Lung (tissue), 12 donors: ENCODE results near the gene UCHL1. TPM values are rescaled to one million over a fixed set of nuclear protein-coding genes. Genes with fewer than 3 reads are reported as not detected.
A peak's percentile ranks its signal among the peaks of the same experiment; 100 is the strongest.

Source experiments
- ATAC-seq: fragments of 200-7000 bp; cut with Tn5 transposase; one replicate; pipeline ENCODE4 v1.9.1; 2020; ENCODE audit warnings: moderate number of reproducible peaks; ENCODE audit not compliant: insufficient read depth, low FRiP score
- DNase-seq, 3 donors: peaks; one replicate each; pipeline ENCODE4 v3.0.0-alpha.2; 2013 to 2017
- H3K27ac ChIP-seq, 2 donors: one replicate each; pipeline ENCODE4 v1.5.1; 2013; ENCODE audit warnings: mild to moderate bottlenecking in 2 of 2, moderate library complexity in 2 of 2, control low read depth in 1 of 2, inconsistent platforms in 1 of 2, low read depth in 1 of 2, low read length in 1 of 2
- H3K27me3 ChIP-seq, 3 donors: one replicate each; pipeline ENCODE4 v1.5.1; 2013; ENCODE audit warnings: low read length in 2 of 3; ENCODE audit not compliant: control insufficient read depth in 3 of 3, insufficient read depth in 3 of 3
- H3K36me3 ChIP-seq, 4 donors: one replicate each; pipeline ENCODE4 v1.5.1; 2013; ENCODE audit warnings: low read length in 4 of 4, mild to moderate bottlenecking in 1 of 4, moderate library complexity in 1 of 4; ENCODE audit not compliant: control insufficient read depth in 4 of 4, insufficient read depth in 4 of 4
- H3K4me1 ChIP-seq, 5 donors: one replicate each; pipeline ENCODE4 v1.5.1; 2013; ENCODE audit warnings: low read length in 5 of 5, mild to moderate bottlenecking in 2 of 5, moderate library complexity in 1 of 5; ENCODE audit not compliant: control insufficient read depth in 5 of 5, insufficient read depth in 5 of 5
- H3K4me3 ChIP-seq: one replicate; pipeline ENCODE4 v1.5.1; 2013; ENCODE audit warnings: mild to moderate bottlenecking, control low read depth, moderate library complexity
- H3K9ac ChIP-seq, 2 donors: one replicate each; pipeline ENCODE4 v1.5.1; 2013; ENCODE audit warnings: low read length in 2 of 2, control low read depth in 1 of 2; ENCODE audit not compliant: insufficient read depth in 1 of 2
- H3K9me3 ChIP-seq, 4 donors: one replicate each; pipeline ENCODE4 v1.5.1; 2013; ENCODE audit warnings: low read length in 3 of 4, mild to moderate bottlenecking in 1 of 4, moderate library complexity in 1 of 4; ENCODE audit not compliant: control insufficient read depth in 4 of 4, insufficient read depth in 3 of 4
- CTCF ChIP-seq: IDR thresholded peaks from 2 replicates; pipeline ENCODE4 v1.5.1; 2012; ENCODE audit warnings: mild to moderate bottlenecking; ENCODE audit errors: control extremely low read depth, extremely low read depth
- WGBS, 2 donors: extraction: QIAGEN DNeasy Blood & Tissue Kit; methylation state at CpG; one replicate each; pipeline ENCODE4 v1.1.7; 2013; 5-methylcytosine and 5-hydroxymethylcytosine counted together
- polyA plus RNA-seq, 2 donors: library from polyadenylated mRNA; stranded (reverse); fragments of 200-250 nt; gene quantifications; one replicate each; pipeline ENCODE4 v1.2.1, GENCODE V29; 2013
- total RNA-seq, 2 donors: library from RNA; depleted of rRNA in 1 of 2; stranded (reverse); fragments of >200 nt in 1 of 2; gene quantifications; one replicate each; pipeline ENCODE4 v1.2.1, GENCODE V29; 2014 to 2021
- donor health status: control.
- donor health status: control.
- donor health status: Bipolar disorder and iron deficiency.
- donor health status: healthy.
- donor health status: DM: yes; HTN: yes; CAD: no.

UCHL1 gene
- total and polyA plus RNA-seq, 4 donors = 6.9 to 38.2 (median 13.5) TPM

- H3K9ac ChIP-seq = peak overlapping the region; percentile 84 to 86
Measured at GRCh38 chr4:41217374-41217773, 39.4 kb upstream of the UCHL1 start.

GRCh38 chr4:41218703-41219102, 38.0 kb upstream of the UCHL1 start:
- no peaks in the 10 kb centered on the region for H3K9me3 ChIP-seq
- no peak overlapping the region for H3K27ac ChIP-seq
- H3K27me3 ChIP-seq = no peaks in the 10 kb centered on the region
- H3K9ac ChIP-seq = no peak overlapping the region
- H3K4me3 ChIP-seq = no peak overlapping the region
- TF ChIP-seq CTCF = no peak
- WGBS, 2 donors = 96 to 98% methylated on average over 3 of the region's 3 CpGs
- peaks cover 0 to 12% (median 6%) of the 10 kb centered on the region in 5 donors for H3K4me1 ChIP-seq
- H3K36me3 ChIP-seq = no peaks in the 10 kb centered on the region
- no peak for DNase-seq
- no peak for ATAC-seq

More at GRCh38 chr4:41217374-41217773, 39.4 kb upstream of the UCHL1 start:
- WGBS, 2 donors = 68 to 80% methylated on average over 2 of the region's 2 CpGs
- no peak for ATAC-seq
- H3K9me3 ChIP-seq = no peaks in the 10 kb centered on the region
- TF ChIP-seq CTCF = no peak
- no peaks in the 10 kb centered on the region for H3K27me3 ChIP-seq
- H3K36me3 ChIP-seq = no peaks in the 10 kb centered on the region
- no peak for DNase-seq
- H3K27ac ChIP-seq = no peak overlapping the region
- peaks cover 0 to 21% (median 12%) of the 10 kb centered on the region in 5 donors for H3K4me1 ChIP-seq
- no peak overlapping the region for H3K4me3 ChIP-seq

GRCh38 chr4:41219421-41219950, 37.2 kb upstream of the UCHL1 start:
- DNase-seq = no peak
- peaks cover 0 to 12% (median 6%) of the 10 kb centered on the region in 5 donors for H3K4me1 ChIP-seq
- H3K36me3 ChIP-seq = no peaks in the 10 kb centered on the region
- WGBS, 2 donors = 83 to 96% methylated on average over 3 of the region's 3 CpGs
- no peak overlapping the region for H3K4me3 ChIP-seq
- H3K27ac ChIP-seq = no peak overlapping the region
- H3K27me3 ChIP-seq = no peaks in the 10 kb centered on the region
- no peak overlapping the region for H3K9ac ChIP-seq
- no peak for ATAC-seq
- H3K9me3 ChIP-seq = no peaks in the 10 kb centered on the region
- no peak for TF ChIP-seq CTCF
